Measurements from ENCODE around the gene ANO3.
A peak's percentile ranks its signal among the peaks of the same experiment; 100 is the strongest.

ANO3 gene

GRCh38 chr11:26365284-26365683, 33.4 kb downstream of the ANO3 start:
- DNase-seq, result no peak

- no peak for DNase-seq
Observed at GRCh38 chr11:26377619-26378018, 45.7 kb downstream of the ANO3 start.

GRCh38 chr11:26399336-26399735, 67.4 kb downstream of the ANO3 start:
- no peak for DNase-seq

GRCh38 chr11:26410706-26411366, 78.9 kb downstream of the ANO3 start:
- no peak for DNase-seq

- DNase-seq, result no peak
Observed at GRCh38 chr11:26412955-26413354, 81.0 kb downstream of the ANO3 start.

- DNase-seq, result peak; percentile 20
Observed at GRCh38 chr11:26418386-26418912, 86.5 kb downstream of the ANO3 start.

- DNase-seq, result no peak
Observed at GRCh38 chr11:26420331-26420730, 88.4 kb downstream of the ANO3 start.

- no peak for DNase-seq
Observed at GRCh38 chr11:26424255-26424654, 92.3 kb downstream of the ANO3 start.

GRCh38 chr11:26439854-26440253, 107.9 kb downstream of the ANO3 start:
- no peak for DNase-seq

- DNase-seq, result no peak
Observed at GRCh38 chr11:26442131-26442530, 110.2 kb downstream of the ANO3 start.

- DNase-seq, result no peak
Observed at GRCh38 chr11:26443617-26444016, 111.7 kb downstream of the ANO3 start.

- DNase-seq, result no peak
Observed at GRCh38 chr11:26457636-26458035, 125.7 kb downstream of the ANO3 start.

- DNase-seq, result no peak
Observed at GRCh38 chr11:26465274-26465673, 133.3 kb downstream of the ANO3 start.

GRCh38 chr11:26467506-26467905, 135.6 kb downstream of the ANO3 start:
- no peak for DNase-seq

GRCh38 chr11:26470992-26471391, 139.1 kb downstream of the ANO3 start:
- no peak for DNase-seq

GRCh38 chr11:26473216-26474194, 141.6 kb downstream of the ANO3 start:
- DNase-seq, result no peak

- DNase-seq, result no peak
Observed at GRCh38 chr11:26474401-26474800, 142.5 kb downstream of the ANO3 start.

GRCh38 chr11:26477396-26477795, 145.5 kb downstream of the ANO3 start:
- no peak for DNase-seq

GRCh38 chr11:26478710-26479109, 146.8 kb downstream of the ANO3 start:
- DNase-seq, result no peak

- no peak for DNase-seq
Observed at GRCh38 chr11:26480041-26480440, 148.1 kb downstream of the ANO3 start.

GRCh38 chr11:26483108-26483507, 151.2 kb downstream of the ANO3 start:
- no peak for DNase-seq

GRCh38 chr11:26490546-26490945, 158.6 kb downstream of the ANO3 start:
- DNase-seq, result no peak

- DNase-seq, result no peak
Observed at GRCh38 chr11:26493616-26494015, 161.7 kb downstream of the ANO3 start.

GRCh38 chr11:26507229-26507628, 175.3 kb downstream of the ANO3 start:
- DNase-seq, result no peak

Data from femur (tissue), 1 donor.